Muscle layer of duodenum (tissue), 2 donors: Measurements from ENCODE around the gene VIPR2.

Experiments
- H3K27ac ChIP-seq: one replicate; pipeline ENCODE4 v1.7.0; 2013; ENCODE audit warnings: mild to moderate bottlenecking, low read length
- H3K27me3 ChIP-seq: one replicate; pipeline ENCODE4 v1.7.0; 2013; ENCODE audit warnings: low read depth, mild to moderate bottlenecking, control low read depth, low read length
- H3K36me3 ChIP-seq, 2 donors: one replicate each; pipeline ENCODE4 v1.7.0; 2013; ENCODE audit warnings: low read length in 2 of 2, control low read depth in 1 of 2, mild to moderate bottlenecking in 1 of 2; ENCODE audit not compliant: insufficient read depth in 2 of 2, control insufficient read depth in 1 of 2
- H3K4me1 ChIP-seq, 2 donors: one replicate each; pipeline ENCODE4 v1.7.0; 2013; ENCODE audit warnings: low read length in 2 of 2, mild to moderate bottlenecking in 2 of 2, control low read depth in 1 of 2, moderate library complexity in 1 of 2; ENCODE audit not compliant: insufficient read depth in 2 of 2, control insufficient read depth in 1 of 2
- H3K4me3 ChIP-seq, 2 donors: one replicate each; pipeline ENCODE4 v1.7.0; 2013; ENCODE audit warnings: low read length in 2 of 2, low read depth in 1 of 2, mild to moderate bottlenecking in 1 of 2
- H3K9me3 ChIP-seq, 2 donors: one replicate each; pipeline ENCODE4 v1.7.0; 2013; ENCODE audit warnings: low read length in 2 of 2, control low read depth in 1 of 2, mild to moderate bottlenecking in 1 of 2; ENCODE audit not compliant: control insufficient read depth in 1 of 2
- donor health status: healthy.

The VIPR2 gene

DNA sequence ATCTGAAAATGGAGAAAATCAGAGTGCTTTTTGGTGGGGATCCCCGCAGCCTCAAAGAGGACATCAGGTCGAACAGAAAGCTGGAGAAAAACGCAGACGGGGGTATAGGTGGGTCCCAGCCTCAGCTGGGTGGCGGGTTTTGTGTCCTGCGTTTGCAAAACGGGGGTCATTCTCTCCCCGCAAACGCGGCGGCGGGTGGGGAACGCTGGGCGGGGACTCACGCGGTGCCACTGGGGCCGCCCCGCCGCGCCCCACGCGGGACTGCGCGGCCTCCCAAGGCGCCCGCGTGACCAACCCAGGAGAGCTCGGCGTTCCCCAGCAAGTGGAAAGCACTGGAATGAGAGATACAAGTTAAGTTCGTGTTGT, 806 bp upstream of the VIPR2 start:
- Histone ChIP-seq H3K36me3 (peaks cover 0 to 4% of the 10 kb centered on the region in 2 donors), H3K4me3 (peak overlapping the region; percentile 33 to 69), H3K4me1 (peaks cover 4 to 22% of the 10 kb centered on the region in 2 donors), H3K27me3 (peaks cover 16% of the 10 kb centered on the region), H3K9me3 (no peaks in the 10 kb centered on the region), H3K27ac (no peak overlapping the region)

DNA sequence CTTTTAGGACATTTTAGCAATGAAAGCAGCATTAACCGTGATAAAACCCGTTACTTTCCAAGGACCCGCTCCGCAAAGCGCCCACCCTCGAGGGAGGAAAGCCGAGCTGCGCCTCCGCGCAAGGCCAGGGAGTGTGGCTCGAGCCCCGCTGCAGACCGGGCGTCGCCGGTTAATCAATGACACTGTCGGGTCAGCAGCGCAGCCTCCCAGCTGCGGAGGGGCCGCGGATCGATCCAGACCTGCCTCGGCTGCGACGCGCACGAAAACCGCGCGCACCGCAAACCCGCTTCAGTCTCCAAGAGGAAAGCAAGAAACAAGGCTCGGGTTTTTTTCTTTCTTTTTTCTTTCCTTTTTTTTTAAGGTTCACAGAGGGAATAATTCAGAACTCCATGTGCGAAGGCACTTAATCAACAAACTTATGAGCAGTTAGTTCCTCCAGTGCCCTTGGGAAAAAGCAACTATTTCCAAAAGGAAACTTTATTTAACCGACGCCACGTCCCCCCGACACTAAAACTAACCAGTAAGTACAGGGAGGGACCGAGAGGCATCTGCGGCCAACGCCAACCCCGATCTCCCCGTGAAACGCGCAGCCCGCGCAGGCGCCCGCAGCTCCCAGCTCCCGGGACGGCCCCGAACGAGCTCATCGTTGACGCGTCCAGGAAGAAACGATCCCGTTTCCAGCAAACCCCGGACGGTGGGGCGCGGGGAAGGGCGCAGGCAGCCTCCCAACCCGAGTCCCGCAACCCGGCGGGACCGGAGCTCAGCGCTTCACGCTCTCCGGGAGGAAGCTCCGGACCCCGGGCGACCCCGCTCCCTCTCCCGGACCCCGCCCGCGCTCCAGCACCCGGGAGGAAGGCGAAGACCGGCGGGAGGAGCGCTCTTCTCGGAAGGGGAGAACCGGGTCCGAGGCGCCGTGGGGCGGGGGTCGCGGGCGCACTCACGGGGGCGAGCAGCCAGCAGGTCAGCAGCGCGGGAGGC, 598 bp downstream of the VIPR2 start:
- peaks cover 4 to 22% of the 10 kb centered on the region in 2 donors for H3K4me1 ChIP-seq
- no peak overlapping the region for H3K27ac ChIP-seq
- peaks cover 16% of the 10 kb centered on the region for H3K27me3 ChIP-seq

DNA sequence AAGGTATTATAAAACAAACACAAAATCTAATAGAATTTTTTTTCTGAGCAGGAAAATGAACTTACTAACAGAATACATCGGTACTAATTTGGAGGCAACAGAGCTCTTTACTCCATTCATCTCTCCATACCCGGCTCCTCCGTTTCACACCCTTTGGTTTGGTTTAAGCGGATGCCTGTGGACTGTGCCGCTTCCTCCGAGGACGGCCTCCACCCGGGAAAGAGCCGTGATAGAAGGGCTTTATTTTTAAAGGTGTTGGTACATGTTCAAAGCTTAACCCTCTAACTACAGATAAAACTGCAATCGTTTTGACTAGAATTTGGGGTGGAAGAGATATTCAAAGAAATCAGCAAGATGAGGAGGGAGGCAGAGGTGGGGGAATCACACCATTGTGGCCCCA, 1.9 kb downstream of the VIPR2 start:
- Histone ChIP-seq H3K4me3 (peak overlapping the region; percentile 63 to 76), H3K27me3 (peaks cover 16% of the 10 kb centered on the region), H3K27ac (no peak overlapping the region), H3K9me3 (no peaks in the 10 kb centered on the region), H3K4me1 (peaks cover 4 to 22% of the 10 kb centered on the region in 2 donors), H3K36me3 (peaks cover 0 to 4% of the 10 kb centered on the region in 2 donors)

More for the DNA sequence above, 598 bp downstream of the VIPR2 start:
- Histone ChIP-seq H3K36me3 (peaks cover 0 to 4% of the 10 kb centered on the region in 2 donors), H3K9me3 (no peaks in the 10 kb centered on the region), H3K4me3 (peak overlapping the region; percentile 63 to 76)

DNA sequence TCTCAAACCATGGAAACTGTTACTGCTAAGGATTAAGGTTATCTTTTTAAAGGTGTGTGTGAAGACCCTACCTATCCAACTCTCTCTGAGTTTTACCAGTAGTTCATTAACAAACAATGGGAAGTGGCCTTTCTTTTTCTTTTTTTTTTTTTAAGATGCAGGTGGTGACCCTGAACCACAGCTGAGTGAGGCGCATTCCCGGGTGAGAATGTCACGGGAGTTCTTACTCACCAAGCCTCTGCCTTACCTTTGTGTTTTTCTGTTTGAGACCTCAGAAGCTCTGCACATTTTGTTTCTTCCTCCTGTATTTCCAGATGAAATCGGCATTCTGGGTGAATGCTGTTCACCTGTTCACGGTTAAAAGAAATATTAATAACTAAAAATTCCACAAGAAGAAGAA, 2.5 kb downstream of the VIPR2 start:
- peaks cover 0 to 4% of the 10 kb centered on the region in 2 donors for H3K36me3 ChIP-seq
- peaks cover 16% of the 10 kb centered on the region for H3K27me3 ChIP-seq
- H3K27ac ChIP-seq: no peak overlapping the region
- H3K9me3 ChIP-seq: no peaks in the 10 kb centered on the region
- H3K4me1 ChIP-seq: peaks cover 4 to 22% of the 10 kb centered on the region in 2 donors
- no peak overlapping the region for H3K4me3 ChIP-seq

- Histone ChIP-seq H3K4me1 (peaks cover 4 to 22% of the 10 kb centered on the region in 2 donors), H3K27me3 (peaks cover 16% of the 10 kb centered on the region), H3K9me3 (no peaks in the 10 kb centered on the region), H3K27ac (no peak overlapping the region), H3K4me3 (no peak overlapping the region), H3K36me3 (peaks cover 0 to 4% of the 10 kb centered on the region in 2 donors)
Observed at GRCh38 chr7:159141660-159142059, 3.0 kb downstream of the VIPR2 start.

- no peaks in the 10 kb centered on the region for H3K9me3 ChIP-seq
- H3K27me3 ChIP-seq: peaks cover 12% of the 10 kb centered on the region
- no peak overlapping the region for H3K4me3 ChIP-seq
- no peak overlapping the region for H3K27ac ChIP-seq
- H3K4me1 ChIP-seq: peaks cover 4 to 22% of the 10 kb centered on the region in 2 donors
- peaks cover 0 to 4% of the 10 kb centered on the region in 2 donors for H3K36me3 ChIP-seq
Observed at GRCh38 chr7:159141167-159141566, 3.5 kb downstream of the VIPR2 start.

DNA sequence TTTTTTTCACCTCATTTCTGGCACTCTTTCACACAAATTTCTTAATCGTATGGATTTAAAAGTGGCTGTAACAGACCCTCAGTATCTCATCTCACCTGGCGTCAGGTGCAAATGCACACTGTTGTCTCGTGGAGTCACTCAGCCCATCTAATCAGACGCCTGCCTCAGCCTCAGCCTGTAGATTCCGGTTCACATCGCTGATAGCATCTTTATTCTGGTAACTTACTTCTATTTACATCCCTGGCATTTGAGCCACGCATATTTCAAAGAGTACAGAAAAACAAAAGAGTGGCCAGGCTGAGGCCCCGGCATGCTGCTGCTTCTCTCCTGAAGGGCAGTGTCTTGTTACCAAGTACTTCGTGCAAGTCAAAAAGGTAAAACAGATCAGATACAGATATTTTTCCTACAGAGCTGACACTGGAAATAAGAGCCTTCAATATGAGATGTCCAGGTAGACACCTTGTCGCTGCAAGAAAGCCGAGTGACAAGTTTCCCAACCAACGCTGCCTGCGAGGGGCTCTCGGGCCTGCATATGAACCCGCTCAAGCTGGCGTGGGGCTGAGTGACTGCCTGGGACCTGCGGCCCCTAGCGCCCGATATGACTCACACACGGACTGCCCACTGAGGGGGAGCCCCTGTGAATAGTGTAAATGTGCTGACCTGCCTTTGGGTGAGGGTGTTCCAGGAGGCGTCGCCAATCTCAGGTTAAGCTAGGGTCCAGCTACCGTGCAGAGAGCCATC, 4.3 kb downstream of the VIPR2 start:
- Histone ChIP-seq H3K4me1 (peaks cover 4 to 22% of the 10 kb centered on the region in 2 donors), H3K36me3 (peaks cover 0 to 4% of the 10 kb centered on the region in 2 donors), H3K27ac (no peak overlapping the region), H3K9me3 (no peaks in the 10 kb centered on the region), H3K4me3 (no peak overlapping the region), H3K27me3 (peaks cover 9% of the 10 kb centered on the region)

GRCh38 chr7:159139639-159140038, 5.0 kb downstream of the VIPR2 start:
- Histone ChIP-seq H3K27me3 (peaks cover 9% of the 10 kb centered on the region), H3K9me3 (no peaks in the 10 kb centered on the region), H3K4me3 (no peak overlapping the region), H3K36me3 (peaks cover 0 to 4% of the 10 kb centered on the region in 2 donors), H3K4me1 (peaks cover 4 to 18% of the 10 kb centered on the region in 2 donors), H3K27ac (no peak overlapping the region)

- H3K27me3 ChIP-seq: peaks cover 9% of the 10 kb centered on the region
- peaks cover 4 to 14% of the 10 kb centered on the region in 2 donors for H3K4me1 ChIP-seq
- H3K9me3 ChIP-seq: no peaks in the 10 kb centered on the region
- H3K27ac ChIP-seq: no peak overlapping the region
- H3K36me3 ChIP-seq: peaks cover 0 to 4% of the 10 kb centered on the region in 2 donors
- H3K4me3 ChIP-seq: no peak overlapping the region
Observed at GRCh38 chr7:159139202-159139601, 5.5 kb downstream of the VIPR2 start.

DNA sequence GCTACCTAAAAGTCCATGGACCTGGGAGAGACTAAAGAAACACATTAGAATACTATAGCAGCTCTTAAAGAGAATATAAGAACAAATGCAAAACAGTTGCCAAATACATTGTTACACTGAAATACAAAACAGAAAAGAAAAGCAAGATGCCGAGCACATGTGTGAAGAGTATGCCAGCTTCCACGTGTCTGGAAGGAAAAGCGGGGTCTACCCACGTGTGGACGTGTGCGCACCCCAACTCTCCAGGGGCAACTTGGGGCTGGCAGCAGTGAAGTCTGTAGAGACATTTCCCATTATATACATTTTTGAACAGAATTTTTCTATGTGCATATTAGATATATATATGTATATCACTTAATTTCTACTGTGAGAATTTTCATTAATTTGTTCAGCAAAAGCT, 6.2 kb downstream of the VIPR2 start:
- H3K9me3 ChIP-seq: no peaks in the 10 kb centered on the region
- peaks cover 4 to 7% of the 10 kb centered on the region in 2 donors for H3K4me1 ChIP-seq
- H3K27ac ChIP-seq: no peak overlapping the region
- H3K36me3 ChIP-seq: peaks cover 0 to 4% of the 10 kb centered on the region in 2 donors
- H3K27me3 ChIP-seq: peaks cover 5% of the 10 kb centered on the region
- H3K4me3 ChIP-seq: no peak overlapping the region

DNA sequence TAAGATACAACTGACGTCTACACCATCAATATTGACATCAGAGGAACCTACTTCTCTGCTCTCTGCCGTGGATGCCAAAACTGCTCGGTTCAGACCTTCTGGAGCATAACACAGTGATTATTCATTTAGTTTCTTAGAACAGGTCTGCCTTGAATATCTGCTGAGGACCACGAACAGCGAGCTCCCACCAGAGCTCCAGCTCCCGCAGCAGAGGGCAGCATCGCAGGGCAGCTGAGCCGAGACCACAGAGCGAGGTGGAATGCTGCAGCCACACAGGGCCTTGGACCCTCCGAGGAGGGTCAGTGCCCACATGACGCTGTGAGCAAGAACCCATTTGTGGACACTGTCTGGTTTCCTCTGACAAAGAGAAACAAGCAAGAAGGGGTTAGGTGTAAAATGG, 6.8 kb downstream of the VIPR2 start:
- Histone ChIP-seq H3K27me3 (no peaks in the 10 kb centered on the region), H3K36me3 (peaks cover 0 to 4% of the 10 kb centered on the region in 2 donors), H3K9me3 (no peaks in the 10 kb centered on the region), H3K4me1 (peaks cover 4 to 7% of the 10 kb centered on the region in 2 donors), H3K27ac (no peak overlapping the region), H3K4me3 (no peak overlapping the region)
